AG04449 (cell line): ENCODE results near the gene NFS1.
"Not testable (repeated sequence)": the region's sequence is repeated elsewhere in the genome, so short reads cannot be mapped to it uniquely, and the experiment has no call there.

ENCODE experiments used
- CTCF ChIA-PET: fragments of 350-600 bp; formaldehyde crosslinking; extraction: SDS; loops from one replicate; lab custom pipeline; 2021; ENCODE audit warnings: antibody characterized with exemption; lab: Yijun Ruan, JAX
- POLR2A ChIA-PET: fragments of 400-600, 350-600 bp; formaldehyde crosslinking; extraction: SDS; loops from one replicate; lab custom pipeline; 2020; ENCODE audit warnings: antibody characterized with exemption, inconsistent platforms; lab: Yijun Ruan, JAX
- DNase-seq: peaks from one replicate; pipeline ENCODE4 v3.0.0-alpha.2; 2010; ENCODE audit warnings: low read depth, low spot score
- H3K4me3 ChIP-seq: 2 replicates; pipeline ENCODE4 v1.5.1; 2011; ENCODE audit warnings: low read depth, mild to moderate bottlenecking, control low read depth, low read length
- CTCF ChIP-seq: IDR thresholded peaks from one replicate; pipeline ENCODE4 v1.5.1; 2011; ENCODE audit warnings: mild to moderate bottlenecking, moderate library complexity, low read length, control low read depth, inconsistent platforms; ENCODE audit not compliant: insufficient read depth; ENCODE audit errors: missing control alignments

Gene NFS1

DNA sequence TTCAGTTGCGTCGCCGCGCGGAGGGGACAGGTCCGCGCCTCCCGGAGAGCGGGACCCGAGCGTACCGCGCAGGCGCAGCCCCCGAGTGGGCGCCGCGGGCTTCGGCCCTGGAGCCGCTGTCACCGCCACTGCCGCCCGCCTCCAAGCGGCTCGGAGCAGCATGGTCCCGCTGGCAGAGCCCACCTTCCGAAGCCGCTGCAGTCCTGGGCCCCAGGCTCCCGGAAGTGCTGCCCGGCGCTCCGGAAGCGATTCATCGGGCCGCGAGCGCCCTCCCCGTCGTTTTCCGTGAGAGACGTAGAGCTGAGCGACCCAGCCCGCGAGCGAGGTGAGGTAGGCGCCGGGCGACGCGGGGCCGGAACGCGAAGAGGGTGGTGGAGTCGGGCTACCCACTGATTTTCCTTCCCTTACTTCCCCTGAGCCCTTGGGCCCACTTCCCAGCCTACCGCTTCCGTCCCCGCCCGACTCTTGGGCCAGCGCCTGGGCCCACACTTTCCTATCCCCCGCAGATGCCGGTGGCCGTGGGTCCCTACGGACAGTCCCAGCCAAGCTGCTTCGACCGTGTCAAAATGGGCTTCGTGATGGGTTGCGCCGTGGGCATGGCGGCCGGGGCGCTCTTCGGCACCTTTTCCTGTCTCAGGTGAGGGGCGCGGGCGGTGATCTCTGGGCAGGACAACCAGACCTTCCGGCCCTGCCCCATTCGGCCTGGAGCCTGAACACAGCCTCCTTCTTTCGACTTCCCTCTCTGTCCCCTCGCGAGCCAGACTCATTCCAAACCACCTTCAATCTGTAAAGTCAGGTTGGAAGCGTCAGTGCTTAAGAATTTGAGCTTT is at the start of gene NFS1, which contains the start of gene ROMO1:
Gene NFS1 (minus strand): TSS at position 226 of the 830 bp plus-strand sequence. CDS start 64 bp downstream, at position 162.
Gene ROMO1 (plus strand): TSS at position 279 of the 830 bp plus-strand sequence. CDS start 228 bp downstream, at position 507.
- POLR2A ChIA-PET: interaction anchor here (1.0 to 1.4 kb wide), 3 partner anchors 12 to 185 kb away, joined by 3 to 5 read pairs (median 4); no protein-coding TSS in a partner anchor
- DNase-seq: no peak
- peak within 1 kb of the TSS; percentile 98 for H3K4me3 ChIP-seq
- peak; percentile 40 for TF ChIP-seq CTCF
- CTCF ChIA-PET: interaction anchor here (0.6 to 1.7 kb wide), 3 partner anchors 9 to 185 kb away, joined by 3 to 6 read pairs (median 3); no protein-coding TSS in a partner anchor

- POLR2A ChIA-PET: interaction anchor here (0.6 to 3.2 kb wide), 3 partner anchors 51 to 234 kb away, joined by 3 to 51 read pairs (median 3); no protein-coding TSS in a partner anchor
- DNase-seq, H3K4me3 ChIP-seq, CTCF ChIA-PET: not testable (repeated sequence)
Observed at GRCh38 chr20:35744492-35744841, 45.3 kb upstream of the NFS1 start.

GRCh38 chr20:35743693-35744491 is 44.7 kb upstream of the NFS1 start:
- POLR2A ChIA-PET: interaction anchor here (0.6 to 3.2 kb wide), 5 partner anchors 11 to 234 kb away, joined by 3 to 51 read pairs (median 8); no protein-coding TSS in a partner anchor
- no peak overlapping the region for H3K4me3 ChIP-seq

DNA sequence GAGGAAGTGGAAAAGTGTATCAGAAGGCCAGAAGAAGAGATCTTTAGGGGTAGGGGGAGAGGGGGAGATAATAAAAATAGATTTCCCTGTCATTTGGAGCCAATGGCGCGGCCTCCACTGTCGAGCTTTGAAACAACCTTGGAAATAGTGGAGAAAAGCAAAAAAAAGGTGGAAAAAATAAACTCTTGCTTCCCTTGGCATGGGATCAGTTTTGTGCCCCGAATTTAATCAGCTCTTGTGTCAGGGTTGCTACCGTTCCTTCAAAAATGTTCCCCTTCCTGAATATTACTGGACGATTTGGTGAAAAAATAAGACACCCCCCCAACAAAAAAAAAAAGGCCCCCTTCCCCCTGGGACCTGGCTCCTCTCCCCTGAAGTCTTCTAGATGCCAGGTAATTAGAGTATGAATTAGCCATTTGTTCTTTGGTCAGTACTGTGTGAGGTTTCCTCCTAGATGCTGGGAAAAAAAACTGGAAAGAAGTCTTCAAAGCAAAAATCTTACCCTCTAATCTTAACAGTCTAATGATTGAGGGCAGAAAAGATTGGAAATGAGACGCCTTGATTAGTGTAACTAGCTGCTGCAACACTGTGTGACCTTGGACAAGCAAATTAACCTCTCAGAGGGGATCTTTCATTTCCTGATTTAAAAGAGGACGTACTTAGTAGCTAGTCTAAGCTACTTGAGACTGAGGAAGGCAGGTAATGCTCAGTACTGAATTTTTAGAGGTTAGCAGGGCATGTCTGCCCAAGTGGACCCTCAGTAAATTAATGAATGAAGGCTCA is 43.8 kb upstream of the NFS1 start:
- POLR2A ChIA-PET: interaction anchor here (0.5 to 3.2 kb wide), 33 partner anchors 8 to 396 kb away, joined by 3 to 51 read pairs (median 4); partner anchors contain the start of genes CEP250, NFS1, PHF20 and ROMO1
- DNase-seq: no peak
- CTCF ChIA-PET: interaction anchor here (0.9 to 2.6 kb wide), 11 partner anchors 11 to 248 kb away, joined by 3 to 19 read pairs (median 3); partner anchors contain the start of gene SCAND1
- H3K4me3 ChIP-seq: peak overlapping the region; percentile 69
- no peak for TF ChIP-seq CTCF

More at GRCh38 chr20:35743693-35744491, 44.7 kb upstream of the NFS1 start:
- no peak for TF ChIP-seq CTCF
- no peak for DNase-seq
- CTCF ChIA-PET: interaction anchor here (0.9 to 2.6 kb wide), 5 partner anchors 10 to 247 kb away, joined by 3 to 19 read pairs (median 5); no protein-coding TSS in a partner anchor

DNA sequence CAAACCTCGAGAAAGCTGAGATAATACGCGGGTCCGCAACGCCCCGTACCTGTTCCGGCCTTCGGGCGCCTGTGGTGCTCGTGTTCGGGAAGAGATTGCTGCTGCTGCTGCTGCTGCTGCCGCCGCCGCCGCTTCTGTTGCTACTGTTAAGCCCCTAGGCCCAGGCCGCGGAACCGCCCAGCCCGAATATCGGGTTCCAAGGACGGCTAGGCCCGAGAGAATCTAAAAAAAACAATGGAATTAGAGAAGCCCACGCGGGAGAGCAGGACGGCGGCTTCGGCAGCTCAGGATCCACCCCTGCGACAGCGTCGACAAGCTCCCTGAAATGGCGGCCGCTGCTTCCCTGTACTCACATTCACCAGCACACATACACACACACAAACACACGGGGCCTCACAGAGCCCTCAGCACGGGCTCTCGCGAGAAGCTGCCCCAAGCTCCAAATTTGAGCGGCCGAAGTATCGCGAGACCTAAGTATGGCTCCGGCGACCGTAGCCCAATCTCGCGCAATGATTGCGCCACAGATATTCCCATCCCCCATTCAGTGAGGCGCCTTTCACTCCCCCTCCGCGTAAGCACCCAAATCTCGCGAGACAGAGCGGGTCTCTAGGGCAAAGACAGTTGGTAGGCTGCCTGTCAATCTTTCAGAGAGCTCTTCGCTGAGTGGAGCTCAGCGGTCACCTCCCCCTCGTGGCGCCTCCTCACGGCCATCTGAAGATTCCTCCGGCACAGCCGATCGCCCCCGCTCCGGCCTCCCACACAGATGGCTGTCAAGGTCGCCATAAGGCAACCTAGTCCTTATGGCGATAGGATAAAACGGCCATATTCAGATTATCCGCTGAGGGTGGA is 43.0 kb upstream of the NFS1 start, which contains the start of gene RBM39:
Gene RBM39 (minus strand): TSS at position 369 of the 849 bp plus-strand sequence. CDS start 1,386 bp downstream, outside the sequence.
- CTCF ChIA-PET: interaction anchor here (0.6 to 2.6 kb wide), 11 partner anchors 11 to 212 kb away, joined by 3 to 19 read pairs (median 5); partner anchors contain the start of gene SCAND1
- DNase-seq: peak; percentile 99
- POLR2A ChIA-PET: interaction anchor here (0.5 to 3.2 kb wide), 37 partner anchors 9 to 397 kb away, joined by 3 to 51 read pairs (median 4); partner anchors contain the start of genes CEP250, NFS1, PHF20 and ROMO1
- H3K4me3 ChIP-seq: peak within 1 kb of the TSS; percentile 80
- peak; percentile 73 for TF ChIP-seq CTCF
